TTC549 (cell line): ENCODE data around the gene OTOGL.
"Not testable (repeated sequence)": the region's sequence is repeated elsewhere in the genome, so short reads cannot be mapped to it uniquely, and the experiment has no call there.

Experiments used
- FAIRE-seq: peaks from 2 replicates; lab custom pipeline; 2012; peaks lifted over from hg19 to GRCh38; lab: Jason Lieb, UNC

OTOGL gene

GRCh38 chr12:80099259-80099658 lies at the start of gene OTOGL:
Gene OTOGL, plus strand, starts transcription at chr12:80099537. Its CDS starts 109,895 bp downstream, at chr12:80209432.
- FAIRE-seq: no peak

- FAIRE-seq: no peak
Measured at GRCh38 chr12:80050236-80050635, 49.1 kb upstream of the OTOGL start.

- no peak for FAIRE-seq
Measured at GRCh38 chr12:80053051-80053790, 46.1 kb upstream of the OTOGL start.

- FAIRE-seq: no peak
Measured at GRCh38 chr12:80056232-80056631, 43.1 kb upstream of the OTOGL start.

- no peak for FAIRE-seq
Measured at GRCh38 chr12:80056845-80057244, 42.5 kb upstream of the OTOGL start.

- no peak for FAIRE-seq
Measured at GRCh38 chr12:80058586-80058985, 40.8 kb upstream of the OTOGL start.

- no peak for FAIRE-seq
Measured at GRCh38 chr12:80059102-80059501, 40.2 kb upstream of the OTOGL start.

GRCh38 chr12:80059875-80060274 lies 39.5 kb upstream of the OTOGL start:
- FAIRE-seq: no peak

- no peak for FAIRE-seq
Measured at GRCh38 chr12:80064269-80064668, 35.1 kb upstream of the OTOGL start.

- FAIRE-seq: no peak
Measured at GRCh38 chr12:80064951-80065350, 34.4 kb upstream of the OTOGL start.

GRCh38 chr12:80068173-80068572 lies 31.2 kb upstream of the OTOGL start:
- no peak for FAIRE-seq

- FAIRE-seq: not testable (repeated sequence)
Measured at GRCh38 chr12:80083892-80084614, 15.3 kb upstream of the OTOGL start.

GRCh38 chr12:80086025-80086424 lies 13.3 kb upstream of the OTOGL start:
- no peak for FAIRE-seq

- no peak for FAIRE-seq
Measured at GRCh38 chr12:80087486-80088213, 11.7 kb upstream of the OTOGL start.

- FAIRE-seq: no peak
Measured at GRCh38 chr12:80100591-80100990, 1.3 kb downstream of the OTOGL start.

- FAIRE-seq: no peak
Measured at GRCh38 chr12:80101126-80101525, 1.8 kb downstream of the OTOGL start.

GRCh38 chr12:80107221-80107620 lies 7.9 kb downstream of the OTOGL start:
- FAIRE-seq: no peak

- FAIRE-seq: no peak
Measured at GRCh38 chr12:80116735-80117134, 17.4 kb downstream of the OTOGL start.

GRCh38 chr12:80118565-80119324 lies 19.4 kb downstream of the OTOGL start:
- no peak for FAIRE-seq

- no peak for FAIRE-seq
Measured at GRCh38 chr12:80120994-80121393, 21.7 kb downstream of the OTOGL start.

GRCh38 chr12:80121661-80122060 lies 22.3 kb downstream of the OTOGL start:
- FAIRE-seq: no peak

- FAIRE-seq: no peak
Measured at GRCh38 chr12:80129895-80130530, 30.7 kb downstream of the OTOGL start.
